Activated CD4-positive, alpha-beta T cell treated with anti-CD3 and anti-CD28 coated beads, Interleukin-2, amount 50 U/mL, for 24 hours (primary cell): ENCODE data around the gene BICDL1.

Experiments
- DNase-seq, 2 donors: peaks; one replicate each; pipeline ENCODE4 v3.0.0-alpha.2; 2020; ENCODE audit warnings: low read depth in 1 of 2, low spot score in 1 of 2

BICDL1 gene

DNA sequence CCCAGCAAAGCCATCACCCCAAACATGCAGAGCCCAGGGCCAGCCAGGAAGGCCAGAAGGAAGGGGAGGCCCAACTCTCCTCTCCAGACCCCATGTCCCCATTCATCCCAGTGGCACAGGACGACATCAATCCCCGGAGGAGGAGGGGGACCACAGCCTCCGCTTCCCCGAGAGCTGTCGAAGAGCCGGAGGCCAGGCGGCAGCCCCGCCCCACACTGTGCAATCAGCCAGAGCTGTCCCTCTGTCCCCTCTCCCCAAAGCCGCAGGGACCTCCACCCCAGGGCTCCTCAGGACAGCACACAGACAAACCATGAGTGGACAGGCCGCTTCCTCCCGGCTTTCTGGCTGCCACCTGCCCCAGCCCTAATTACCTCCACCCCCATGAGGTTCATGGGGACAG, 110.7 kb downstream of the BICDL1 start:
- no peak for DNase-seq

DNA sequence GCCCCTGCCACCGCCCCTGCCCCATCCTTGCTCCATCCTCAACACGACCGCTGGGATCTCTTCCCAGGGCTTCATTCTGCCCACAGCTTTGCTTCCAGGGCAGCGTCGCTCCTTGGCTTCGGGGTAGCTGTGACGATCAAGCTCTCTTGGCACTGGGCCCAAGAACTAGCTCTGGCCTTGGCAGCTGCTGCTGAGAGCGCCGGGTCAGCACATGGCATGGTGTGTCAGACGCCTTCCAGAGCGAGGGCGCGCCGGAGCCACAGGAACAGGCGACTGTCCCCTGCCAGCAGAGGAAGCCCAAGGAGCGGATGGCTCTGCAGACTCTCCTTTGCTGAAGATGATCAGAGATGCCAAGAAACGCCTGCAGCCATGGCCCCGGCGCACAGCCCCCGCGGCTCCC, 111.6 kb downstream of the BICDL1 start:
- no peak for DNase-seq

DNA sequence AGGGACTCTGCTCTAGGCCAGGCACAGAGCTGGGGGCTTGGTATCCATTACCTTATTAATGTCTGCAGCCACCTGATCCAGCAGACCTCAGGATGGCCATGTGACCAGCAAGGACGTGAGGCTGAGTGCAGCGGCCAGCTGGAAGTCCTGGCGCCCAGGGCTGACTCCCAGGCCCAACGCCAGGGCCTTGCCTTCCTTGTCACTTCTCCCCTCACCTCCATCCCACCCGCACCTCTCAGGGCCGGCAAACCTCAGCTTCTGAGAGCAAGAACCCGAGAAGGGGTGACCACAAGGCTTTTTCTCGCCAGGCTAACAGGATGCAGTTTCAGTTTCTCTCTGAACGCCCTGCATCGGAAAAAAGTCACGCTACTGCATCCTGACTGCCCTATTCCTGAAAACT, 112.1 kb downstream of the BICDL1 start:
- no peak for DNase-seq

DNA sequence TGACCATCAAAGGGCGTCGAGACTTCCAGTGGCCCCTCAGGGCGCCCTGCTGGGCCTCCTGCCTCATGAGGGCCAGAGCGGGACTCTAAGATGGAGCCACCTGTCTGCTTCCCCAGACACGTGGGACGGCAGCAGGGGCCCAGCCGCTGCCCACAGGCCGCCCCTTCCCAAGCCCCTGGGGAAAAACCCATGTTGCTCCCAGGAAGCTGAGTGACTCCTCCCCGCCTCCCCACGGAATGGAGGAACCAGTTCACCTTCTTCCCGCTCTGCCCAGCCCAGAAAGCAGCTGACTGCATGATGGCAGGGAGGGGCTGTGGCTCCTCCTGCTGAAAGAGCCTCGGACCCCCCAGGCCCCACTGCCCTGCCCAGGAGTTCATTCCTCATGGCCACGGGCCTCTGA, 112.6 kb downstream of the BICDL1 start:
- no peak for DNase-seq

DNA sequence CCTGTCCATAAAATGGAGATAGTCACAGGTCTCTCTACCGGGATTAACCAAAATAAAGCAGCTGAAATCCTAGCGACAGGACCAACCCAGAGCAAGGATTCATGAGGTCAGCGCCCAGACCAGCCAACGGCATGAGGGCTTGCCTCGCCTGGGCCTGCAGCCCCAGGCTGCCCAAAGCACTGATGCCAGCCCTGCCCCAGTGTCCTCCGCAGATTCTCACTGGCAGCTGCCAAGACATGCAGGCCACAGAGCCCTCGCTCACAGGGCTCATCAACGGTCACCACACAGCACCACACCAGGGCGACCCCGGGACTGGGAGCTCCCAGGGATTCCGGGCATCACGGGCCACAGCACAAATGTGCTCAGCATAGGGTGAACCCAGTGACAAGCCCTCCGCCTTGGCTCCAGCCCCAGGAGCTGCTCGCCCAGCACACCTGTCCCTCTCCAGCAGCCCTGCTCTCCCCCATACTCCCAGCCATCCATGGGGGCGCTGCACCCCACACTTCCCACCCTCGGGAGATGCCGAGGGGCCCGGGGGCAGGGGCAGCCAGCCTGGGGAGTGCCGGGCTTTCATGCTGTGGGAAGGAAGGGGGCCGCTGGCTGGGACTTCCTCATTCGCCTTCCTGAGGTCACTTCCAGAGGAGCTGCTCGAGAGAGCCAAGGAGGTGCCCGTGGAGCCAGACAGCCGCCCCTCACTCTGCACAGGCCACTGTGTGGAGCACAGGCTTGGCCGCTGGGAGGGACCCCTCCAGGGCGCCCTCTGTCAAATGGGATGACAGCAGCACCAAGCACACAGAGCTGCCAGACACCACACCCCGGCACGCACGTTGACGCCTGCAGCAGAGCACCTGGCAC, 113.4 kb downstream of the BICDL1 start:
- DNase-seq, result no peak

DNA sequence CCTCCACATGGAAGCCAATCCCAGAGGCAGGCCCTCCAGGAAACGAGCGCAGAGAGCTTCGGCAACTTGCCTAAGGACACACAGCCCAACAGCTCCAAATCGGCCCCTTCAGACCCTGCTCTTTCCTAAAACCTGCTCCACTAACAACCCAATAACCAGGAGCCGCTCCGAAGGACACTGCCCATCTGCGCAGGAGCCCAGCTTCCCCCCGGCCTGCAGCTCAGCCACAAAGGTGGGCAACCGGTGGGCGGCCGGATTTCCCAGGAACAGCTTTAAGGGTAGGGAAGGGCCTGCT, 114.0 kb downstream of the BICDL1 start:
- DNase-seq, result no peak

DNA sequence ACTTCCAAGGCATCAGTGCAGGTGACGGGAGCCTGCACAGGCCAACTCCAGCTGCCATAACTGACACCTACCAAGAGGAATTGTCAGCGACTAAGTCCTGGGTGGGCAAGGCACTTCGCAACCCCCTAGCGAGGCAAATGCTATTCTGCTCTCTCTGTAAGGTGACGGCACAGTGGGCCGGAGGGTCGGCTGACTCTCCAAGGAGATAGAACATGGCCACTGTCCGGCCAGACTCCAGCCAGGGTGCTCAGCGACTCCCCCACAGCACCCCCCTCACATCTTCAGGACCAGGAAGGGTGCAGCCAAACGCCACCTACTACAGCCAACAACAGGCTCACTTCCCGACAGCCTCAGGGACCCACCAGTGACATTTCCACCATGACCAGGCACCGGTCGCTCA, 114.3 kb downstream of the BICDL1 start:
- no peak for DNase-seq

DNA sequence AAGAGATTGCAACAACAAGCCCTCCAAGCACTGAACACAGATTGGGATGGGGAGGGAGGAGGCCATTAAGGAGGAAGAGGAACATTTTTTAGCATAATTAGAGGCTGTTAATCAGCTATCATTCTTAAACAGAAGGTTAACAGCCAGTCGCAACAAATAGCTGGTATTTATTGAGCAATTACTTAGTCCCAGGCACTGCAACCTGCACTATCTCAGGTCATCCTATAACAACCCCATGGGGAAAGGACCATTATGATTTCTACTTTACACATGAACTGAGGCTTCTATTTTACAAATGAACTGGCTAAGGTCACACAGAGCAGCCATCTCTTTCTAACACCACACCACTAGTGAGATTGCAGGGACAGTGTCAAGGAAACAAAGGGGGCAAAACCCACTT, 117.1 kb downstream of the BICDL1 start:
- no peak for DNase-seq

DNA sequence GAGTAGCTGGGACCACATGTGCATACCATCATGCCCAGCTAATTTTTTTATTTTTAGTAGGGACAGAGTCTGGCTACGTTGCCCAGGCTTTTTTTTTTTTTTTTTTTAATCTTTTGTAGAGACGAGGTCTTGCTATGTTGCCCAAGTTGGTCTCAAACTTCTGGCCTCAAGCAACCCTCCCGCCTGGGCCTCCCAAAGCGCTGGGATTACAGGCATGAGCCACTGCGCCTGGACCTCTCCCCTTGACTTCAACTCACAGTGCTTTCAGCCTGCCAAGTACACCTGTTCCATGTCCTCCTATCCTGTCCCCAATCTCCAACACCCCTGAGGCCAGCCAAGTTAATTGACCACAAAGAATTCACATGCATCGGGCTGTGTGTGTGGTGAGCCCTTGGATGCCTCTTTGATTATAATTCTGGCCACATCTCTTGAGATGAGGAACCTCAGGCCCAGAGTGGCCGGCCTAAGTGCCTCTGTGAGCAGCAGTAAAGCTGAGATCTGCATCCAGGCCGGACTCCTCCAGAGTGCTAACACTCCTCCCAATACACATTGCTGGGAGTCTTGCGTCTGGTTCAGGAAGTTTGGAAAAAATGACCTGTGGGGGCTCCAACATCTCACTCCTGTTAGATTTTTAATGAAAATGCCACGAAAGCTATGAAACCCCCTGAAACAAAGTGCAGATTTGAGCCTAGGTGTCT, 120.7 kb downstream of the BICDL1 start:
- DNase-seq, result no peak

DNA sequence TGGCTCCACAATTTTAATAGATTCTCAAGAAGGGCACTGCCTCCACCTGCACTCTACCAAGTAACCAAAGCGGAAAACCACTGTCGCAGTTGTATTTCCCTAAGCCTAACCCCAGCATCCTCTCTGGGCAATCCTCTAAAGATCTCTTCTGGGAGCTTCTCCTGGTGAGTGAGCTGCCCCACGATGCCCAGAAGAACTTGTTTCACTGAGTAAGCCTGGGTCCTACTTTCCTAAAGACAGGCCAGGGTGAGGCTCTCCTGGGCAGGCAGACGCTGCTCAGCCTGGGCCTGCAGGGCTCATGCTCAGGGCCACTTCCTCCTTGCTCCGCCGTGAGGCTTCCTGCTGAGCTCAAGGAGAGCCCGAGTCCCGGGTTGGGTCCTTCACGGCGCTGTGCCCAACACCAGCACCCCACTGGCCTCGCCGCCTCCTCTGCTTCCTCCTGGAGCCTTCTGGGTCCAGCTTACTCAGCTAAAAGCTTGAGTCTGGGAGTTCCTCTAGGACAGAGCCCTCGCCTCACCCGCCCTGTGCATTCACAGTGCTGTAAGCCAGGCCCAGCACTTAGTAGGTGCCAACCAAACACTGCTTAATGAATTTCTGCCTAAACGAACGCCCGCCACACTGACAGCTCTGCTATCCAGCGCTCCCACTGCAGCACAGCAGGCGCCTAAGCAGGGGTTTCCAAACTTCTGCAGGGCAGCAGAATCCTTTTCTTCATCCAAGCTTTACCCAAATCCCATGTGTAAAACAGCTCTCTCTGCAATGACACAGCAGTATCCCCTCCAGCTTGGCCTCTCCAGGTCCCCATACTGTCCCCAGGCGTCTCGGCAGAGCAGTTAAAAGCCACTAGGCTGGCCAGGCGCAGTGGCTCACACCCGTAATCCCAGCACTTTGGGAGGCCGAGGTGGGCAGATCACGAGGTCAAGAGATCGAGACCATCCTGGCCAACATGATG, 121.8 kb downstream of the BICDL1 start:
- peak in 1 of 2 donors; percentile 37 for DNase-seq

DNA sequence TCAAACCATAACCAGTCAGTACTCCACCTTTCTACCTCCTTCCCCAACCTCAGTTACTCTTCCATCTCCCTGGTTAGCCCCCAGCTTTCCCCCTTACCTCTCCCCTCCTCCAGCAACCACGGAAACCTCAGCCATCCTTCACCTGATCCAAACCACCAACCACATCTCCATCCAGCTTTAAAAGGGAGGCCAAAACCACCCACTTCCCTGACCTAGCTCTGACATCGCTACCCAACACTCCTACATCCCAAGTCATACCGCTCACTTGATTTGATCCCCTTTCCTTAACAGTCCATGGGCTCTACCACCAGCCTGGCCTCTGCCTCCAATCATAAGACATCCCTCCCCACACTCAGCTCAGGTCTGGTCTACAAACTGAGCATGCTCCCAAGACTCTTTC, 126.0 kb downstream of the BICDL1 start:
- DNase-seq, result no peak

DNA sequence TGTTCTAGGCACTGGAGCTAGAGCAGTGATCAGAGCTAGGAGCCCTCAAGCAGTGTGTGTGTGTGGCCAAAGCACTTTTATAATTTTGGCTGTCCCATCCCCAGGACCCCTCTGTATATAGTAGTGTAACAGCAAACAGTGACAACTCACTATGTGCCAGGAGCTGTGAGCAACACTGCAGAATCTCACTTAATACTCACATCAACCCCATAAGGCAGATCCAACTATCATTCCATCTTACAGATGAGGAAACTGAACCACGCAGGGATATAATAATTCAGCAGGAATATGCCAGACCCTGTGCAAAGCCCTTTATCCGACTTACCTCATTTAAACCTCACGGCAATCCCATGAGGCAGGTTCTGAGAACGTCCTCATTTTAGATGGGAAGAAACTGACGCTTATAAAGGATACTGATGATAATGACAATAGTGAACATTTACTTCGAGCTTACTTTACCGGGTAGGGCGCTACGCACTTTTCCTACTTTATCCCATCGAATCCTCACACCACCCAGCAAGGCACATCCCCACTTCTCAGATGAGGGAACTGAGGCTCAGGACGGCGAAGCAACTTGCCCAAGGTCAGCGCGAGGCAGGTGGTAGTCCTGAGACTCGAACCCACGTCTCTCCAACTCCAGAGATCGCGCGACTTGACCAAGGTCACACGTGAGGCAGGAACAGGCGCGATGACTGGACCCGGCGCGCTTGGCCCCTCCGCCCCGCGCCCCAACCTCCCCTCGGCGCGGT, 126.8 kb downstream of the BICDL1 start:
- no peak for DNase-seq

DNA sequence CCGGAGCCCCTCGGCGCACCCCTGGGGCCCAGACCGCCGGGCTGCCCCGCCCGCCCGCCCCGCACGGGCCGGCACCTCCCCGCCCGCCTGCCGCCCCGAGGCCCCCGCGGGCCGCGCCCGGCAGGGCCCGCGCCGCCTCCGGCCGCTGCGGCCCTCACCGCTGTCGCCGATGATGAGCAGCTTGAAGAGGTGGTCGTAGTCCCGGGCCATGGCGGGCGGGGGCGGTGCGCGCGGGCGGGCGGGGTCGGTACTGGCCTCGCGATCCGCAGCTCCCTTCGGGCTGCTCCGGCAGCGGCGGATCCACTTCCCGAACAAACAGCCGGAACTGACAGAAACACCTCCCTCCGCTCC, 127.4 kb downstream of the BICDL1 start, which contains the start of gene RAB35:
RAB35 (minus strand) TSS at position 313 of the 351 bp plus-strand sequence; CDS start at position 210, 103 bp downstream.
- no peak for DNase-seq

DNA sequence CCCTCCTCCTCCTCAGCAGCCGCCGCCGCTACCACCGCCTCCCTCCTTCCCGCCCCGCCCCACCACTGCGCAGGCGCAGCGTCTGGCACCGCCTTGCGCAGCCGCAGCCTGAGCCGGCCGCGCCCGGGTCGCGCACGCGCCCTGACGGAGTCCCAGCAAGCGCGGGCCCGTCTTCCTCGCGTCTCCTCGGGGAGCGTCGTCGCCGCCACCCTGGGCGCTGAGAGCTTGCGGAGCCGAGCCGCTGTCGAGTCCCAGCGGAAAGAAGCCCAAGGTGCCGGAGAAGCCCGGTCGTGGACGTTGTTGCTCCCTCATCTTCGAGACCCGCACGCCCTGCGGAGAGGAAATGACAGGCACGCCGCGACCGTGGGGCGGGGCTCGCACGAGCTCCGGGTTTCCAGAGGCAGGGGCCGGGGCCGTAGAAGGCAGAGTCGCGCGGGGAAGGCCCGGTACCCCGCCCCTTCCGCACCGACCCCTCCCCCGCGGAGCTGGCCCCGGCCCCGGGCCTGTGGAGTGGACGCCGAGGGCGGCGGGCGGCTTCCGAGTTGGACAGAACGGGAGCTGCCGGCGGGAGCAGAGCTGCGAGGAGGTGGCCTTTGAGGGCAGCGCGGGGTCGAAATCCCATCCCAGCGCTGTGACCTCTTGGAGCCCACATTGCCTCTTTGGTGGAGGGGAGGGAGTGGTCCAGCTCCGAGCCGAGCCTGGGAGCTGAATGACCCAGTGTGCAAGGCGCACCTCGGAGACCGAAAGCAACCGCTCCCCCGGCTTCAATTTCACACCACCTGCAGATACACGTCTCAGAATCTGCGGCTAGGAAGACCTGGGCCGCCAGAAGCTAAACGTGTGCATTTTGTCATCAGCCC, 128.0 kb downstream of the BICDL1 start:
- DNase-seq, result peak; percentile 94 to 96

DNA sequence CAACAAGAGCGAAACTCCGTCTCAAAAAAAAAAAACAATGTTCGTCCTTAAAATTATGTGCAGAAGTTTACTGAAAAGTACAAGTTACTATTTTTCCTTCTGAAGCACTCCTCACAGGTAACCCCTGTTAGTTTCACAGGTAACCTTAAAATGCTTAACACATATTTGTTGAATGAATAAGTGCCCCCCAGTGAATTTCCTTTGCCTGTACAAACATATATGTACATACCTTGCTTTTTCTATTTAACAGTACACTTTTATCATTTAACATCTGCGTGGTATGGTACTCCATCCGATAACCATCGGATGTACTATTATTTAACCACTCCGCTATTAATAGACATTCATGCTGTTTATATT, 128.9 kb downstream of the BICDL1 start:
- no peak for DNase-seq

DNA sequence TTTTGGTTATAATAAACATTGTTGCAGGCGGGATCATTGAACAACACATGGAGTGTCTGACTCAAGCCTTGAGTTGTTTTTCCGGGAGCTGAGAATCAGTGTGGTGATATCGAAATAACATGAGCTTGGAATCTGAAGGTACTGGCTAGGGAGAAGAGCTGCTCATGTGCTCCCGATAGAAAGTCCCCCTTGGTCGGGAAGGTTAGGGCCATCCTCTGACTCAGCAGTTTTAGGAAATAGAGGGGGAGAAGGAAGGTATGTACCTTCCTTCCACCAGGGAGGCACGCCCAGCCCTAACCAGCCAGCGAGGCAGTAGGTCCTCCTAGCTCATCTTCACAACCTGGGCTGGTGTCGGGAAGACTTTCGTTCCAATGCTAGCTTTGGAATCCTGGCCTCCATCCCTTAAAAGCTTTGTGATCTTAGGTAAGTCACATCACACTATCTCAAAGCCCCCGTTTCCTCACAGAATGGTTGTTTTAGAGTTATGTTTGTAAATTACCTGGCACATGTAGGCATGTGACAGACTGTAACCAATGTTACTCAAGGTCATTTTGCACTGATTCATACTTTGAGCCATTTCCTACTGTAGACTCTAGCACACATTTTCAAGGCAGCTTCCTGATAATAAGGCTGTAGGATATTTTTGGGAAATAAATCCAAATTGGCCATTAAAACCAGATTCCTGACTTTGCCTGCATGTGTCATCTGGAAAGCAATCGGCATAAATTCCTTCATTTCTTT, 129.5 kb downstream of the BICDL1 start:
- no peak for DNase-seq

DNA sequence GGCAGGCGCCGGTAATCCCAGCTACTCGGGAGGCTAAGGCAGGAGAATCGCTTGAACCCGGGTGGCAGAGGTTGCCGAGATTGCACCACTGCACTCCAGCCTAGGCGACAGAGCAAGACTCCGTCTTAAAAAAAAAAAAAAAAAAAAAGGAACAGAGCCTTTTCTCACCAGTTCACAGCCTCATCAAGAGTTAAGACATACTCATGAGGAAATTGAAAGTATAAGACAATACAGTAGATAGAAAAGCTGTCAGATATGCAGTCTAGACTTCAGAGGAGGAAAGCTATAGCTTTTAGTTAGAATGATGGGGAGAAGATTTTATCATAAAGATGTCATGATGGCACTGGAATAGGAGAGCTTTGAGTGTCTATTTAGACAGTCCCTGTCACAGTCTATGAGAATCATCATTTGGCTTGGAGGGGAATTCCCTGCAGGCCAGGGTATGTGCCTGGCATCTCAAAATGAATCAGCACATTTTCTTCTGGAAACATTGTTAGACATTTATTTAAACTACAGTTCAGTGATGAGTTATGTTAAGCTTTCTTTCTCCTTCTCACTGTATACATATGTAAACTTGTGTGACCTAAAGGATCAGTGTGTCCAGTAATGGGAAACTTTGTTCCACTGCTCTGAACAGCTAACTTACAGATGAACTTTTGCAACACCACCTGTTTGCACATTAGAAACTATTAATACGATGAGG, 130.4 kb downstream of the BICDL1 start:
- peak in 1 of 2 donors; percentile 55 for DNase-seq

DNA sequence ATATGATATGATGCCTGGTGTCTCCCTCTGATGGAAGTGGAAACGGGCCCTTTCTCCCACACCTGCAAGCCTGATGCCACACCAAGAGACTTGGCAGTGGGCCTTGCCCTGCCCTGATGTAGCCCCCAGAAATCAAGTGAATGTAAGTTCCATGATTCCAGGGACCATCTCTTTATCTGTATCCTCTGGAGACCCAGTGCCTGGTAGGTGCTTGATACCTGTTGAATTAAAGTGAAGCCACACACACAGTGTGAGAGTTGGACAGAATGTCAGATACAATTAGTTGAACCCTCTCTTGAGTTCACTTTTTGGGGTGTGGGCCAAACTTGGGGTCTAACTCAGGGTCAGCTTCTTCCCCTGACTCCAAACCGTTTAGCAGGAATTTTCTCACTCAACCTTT, 132.3 kb downstream of the BICDL1 start:
- DNase-seq, result no peak

DNA sequence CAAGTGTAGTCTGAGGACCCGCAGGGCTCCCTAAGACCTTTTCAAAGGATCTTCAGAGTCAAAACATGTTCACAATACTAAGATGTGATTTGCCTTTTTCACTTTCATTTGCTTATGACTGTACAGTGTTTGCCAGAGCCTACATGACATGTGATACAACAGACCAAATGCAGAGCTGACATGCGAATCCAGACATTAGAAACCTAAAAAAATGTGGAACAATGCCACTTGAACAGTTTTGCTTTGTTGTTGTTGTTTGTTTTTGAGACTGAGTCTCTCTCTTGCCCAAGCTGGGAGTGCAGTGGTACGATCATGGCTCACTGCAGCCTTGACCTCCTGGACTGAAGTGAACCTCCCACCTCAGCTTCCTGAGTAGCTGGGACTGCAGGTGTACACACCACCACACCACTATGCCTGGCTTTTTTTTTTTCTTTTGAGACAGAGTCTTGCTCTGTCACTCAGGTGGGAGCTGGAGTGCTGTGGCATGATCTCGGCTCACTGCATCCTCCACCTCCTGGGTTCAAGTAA, 132.8 kb downstream of the BICDL1 start:
- DNase-seq, result no peak
